NCI-H526 (cell line): ENCODE measurements around the gene SERINC2.

Experiments used
- DNase-seq, 2 experiments: peaks; one replicate each; lab custom pipeline; 2025; lab: John Stamatoyannopoulos, UW

The SERINC2 gene

DNA sequence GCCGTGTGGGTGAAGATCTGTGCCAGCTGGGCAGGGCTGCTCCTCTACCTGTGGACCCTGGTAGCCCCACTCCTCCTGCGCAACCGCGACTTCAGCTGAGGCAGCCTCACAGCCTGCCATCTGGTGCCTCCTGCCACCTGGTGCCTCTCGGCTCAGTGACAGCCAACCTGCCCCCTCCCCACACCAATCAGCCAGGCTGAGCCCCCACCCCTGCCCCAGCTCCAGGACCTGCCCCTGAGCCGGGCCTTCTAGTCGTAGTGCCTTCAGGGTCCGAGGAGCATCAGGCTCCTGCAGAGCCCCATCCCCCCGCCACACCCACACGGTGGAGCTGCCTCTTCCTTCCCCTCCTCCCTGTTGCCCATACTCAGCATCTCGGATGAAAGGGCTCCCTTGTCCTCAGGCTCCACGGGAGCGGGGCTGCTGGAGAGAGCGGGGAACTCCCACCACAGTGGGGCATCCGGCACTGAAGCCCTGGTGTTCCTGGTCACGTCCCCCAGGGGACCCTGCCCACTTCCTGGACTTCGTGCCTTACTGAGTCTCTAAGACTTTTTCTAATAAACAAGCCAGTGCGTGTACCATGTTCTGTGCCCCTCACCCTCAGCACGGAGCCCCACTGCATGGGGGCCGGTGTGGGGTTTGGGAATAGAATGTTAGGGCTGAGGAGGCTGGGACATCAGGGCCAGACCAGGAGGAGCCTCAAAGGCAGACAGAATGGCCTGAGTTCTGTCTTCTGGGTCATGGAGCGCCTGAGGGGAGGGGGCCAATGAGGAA is 21.3 kb downstream of the SERINC2 start:
- DNase-seq = peak in 1 of 2 experiments; percentile 19

DNA sequence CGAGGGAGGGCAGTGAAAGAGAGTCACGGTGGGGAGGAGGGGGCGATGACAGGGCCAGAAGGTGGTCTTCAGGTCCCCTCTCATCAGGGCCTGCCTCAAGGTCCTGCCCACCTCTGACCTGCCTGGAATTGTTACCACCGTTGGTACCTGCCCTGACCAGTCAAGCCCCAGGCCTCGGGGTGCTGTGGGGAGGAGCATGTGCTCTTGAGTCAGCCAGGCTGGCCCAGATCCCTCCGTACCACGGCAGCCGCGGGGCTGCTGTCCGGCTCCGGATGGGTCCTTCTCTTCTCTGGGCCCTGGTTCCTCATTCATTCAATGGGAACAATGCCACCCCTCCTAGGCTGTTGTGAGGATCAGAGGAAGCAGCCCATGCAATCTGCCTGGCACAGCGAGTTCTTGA is 22.0 kb downstream of the SERINC2 start:
- no peak for DNase-seq

DNA sequence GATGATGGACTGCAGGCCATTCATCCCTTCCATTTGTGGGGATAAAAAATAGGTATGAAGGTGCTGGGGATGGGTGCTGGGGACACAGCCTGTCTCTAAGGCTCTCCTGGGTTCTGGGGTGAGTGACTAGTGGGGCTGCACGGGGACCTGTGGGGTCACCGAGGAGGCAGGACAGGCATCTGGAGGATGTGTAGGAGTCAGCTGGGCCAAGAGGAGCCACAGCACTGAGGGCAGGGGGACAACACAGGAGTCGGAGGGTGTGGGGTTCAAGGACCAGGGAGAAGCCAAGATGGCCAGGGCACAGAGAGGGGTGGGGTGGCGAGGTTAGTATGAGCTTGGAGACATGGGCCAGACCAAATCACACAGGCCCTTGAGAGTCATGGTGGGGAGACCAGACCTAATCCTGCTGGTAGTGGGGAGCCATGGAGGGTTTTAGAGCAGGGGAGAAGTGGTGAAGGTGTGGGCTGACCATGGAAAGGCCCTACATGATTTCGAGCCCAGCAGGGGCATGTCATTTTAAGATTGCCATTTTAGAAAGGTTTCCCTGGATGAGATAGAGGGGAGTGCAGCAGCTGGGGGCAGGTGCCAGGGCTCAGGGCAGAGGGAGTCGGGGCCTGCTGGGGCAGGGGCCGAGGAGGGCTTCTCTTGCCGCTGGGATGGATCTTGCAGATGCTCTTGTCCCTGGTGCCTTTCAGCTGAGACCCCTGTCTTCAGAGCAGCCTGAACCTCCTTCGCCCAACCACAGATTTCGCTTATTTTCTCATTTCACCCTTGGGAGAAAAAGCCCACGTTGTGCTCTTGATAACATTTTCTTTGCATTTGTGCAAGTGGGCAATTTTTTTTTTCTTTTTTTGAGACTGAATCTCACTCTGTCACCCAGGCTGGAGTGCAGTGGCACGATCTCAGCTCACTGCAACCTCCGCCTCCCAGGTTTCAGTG is 22.7 kb downstream of the SERINC2 start:
- no peak for DNase-seq

DNA sequence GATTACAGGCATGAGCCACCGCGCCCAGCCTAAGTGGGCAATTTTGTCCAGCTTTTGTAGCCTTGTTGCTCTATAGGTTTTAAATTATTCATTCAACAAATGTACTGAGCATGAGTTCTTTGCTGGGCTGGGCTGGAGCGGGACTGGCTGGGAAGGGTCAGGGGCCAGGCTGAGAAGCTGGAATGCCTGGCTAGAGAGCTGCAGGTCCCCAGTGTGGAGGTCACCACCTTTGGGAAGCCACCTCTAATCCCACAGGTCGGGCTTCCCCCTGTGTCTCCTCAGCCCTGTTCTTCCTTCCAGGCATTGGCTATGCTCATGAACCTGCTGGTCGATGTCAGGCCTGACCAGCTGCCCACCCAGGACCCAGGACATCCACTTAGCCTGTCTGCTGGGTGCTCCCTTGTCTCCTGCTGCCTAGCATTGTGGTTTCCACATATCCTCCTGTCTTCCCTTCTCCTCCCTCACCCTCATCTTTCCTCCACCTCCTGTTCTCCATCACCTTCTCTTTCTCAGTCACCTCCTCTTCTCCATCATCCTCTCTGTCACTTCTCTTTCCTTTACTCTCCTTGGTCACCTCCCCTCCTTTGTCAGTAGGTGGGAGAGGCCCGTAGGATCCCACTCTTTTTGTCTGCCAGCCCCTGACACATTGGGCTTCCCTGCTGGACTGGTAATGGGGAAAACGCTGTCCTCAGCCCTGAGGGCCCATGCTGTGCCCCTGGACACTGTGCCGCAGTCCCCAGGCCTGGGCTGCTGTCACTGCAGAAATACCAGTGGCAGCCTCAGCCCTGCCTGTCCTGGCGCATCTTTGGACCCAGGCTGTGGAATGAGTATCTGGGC is 23.8 kb downstream of the SERINC2 start:
- DNase-seq = no peak

DNA sequence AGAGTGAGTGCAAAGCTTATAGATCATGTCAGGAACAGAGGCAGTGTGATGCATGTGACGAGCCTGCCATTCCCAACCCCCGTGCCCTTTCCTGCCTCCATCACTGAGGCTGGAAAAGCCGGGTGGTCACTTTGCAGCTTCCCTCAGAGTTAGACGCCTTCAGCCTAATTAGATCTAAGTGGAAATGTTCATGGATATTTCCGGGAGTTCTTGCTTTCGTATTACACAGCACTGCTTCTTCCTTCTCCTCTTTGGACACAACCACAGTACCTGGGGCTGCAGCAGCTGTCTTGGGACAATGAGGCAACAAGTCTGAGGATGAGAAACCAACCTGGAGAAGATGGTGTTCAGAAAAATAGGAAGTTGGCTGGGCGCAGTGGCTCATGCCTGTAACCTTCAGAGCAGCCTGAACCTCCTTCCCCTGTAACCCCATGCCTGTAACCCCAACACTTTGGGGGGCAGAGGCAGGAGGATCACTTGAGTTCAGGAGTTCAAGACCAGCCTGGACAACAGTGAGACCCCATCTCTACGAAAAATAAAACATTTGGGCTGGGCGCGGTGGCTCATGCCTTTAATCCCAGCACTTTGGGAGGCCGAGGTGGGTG is 24.5 kb downstream of the SERINC2 start:
- no peak for DNase-seq

DNA sequence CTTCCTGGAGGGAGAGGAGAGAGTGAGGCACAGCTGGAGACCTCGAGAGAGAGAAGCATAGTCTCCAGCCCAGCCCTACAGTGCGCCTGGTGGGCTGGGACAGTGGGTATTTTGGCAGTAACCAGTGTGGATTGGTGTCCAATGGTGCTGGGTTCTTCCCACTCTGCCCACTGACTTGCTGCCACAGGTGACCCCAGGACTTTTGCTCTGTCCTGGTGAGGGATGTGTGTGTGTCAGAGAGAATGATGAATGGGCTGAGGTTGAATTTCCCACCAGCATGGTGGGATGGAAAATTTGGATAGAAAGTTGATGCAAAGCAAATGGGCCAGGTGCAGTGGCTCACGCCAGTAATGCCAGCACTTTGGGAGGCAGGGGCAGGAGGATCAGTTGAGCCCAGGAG is 26.3 kb downstream of the SERINC2 start:
- no peak for DNase-seq

DNA sequence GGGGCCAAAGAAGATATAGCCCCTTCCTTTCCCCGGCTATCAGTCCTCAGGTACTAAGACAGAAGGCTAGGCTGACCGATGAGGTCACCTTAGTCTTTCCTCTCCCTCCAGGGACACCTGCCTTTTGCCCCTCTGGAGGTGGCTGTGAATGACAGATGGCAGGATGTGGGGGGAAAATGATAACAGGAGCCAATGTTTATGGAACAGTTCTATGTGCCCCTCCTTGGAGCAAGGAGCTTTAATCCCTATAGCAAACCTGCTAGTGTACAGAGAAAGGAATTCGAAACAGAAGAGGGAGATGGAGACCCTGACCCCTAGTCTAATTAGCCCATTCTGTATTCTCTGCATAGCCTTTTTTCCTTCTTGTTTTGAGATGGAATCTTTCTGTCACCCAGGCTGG is 28.1 kb downstream of the SERINC2 start:
- no peak for DNase-seq

- DNase-seq = no peak
Measured at GRCh38 chr1:31441558-31441957, 28.5 kb downstream of the SERINC2 start.

- no peak for DNase-seq
Measured at GRCh38 chr1:31441970-31442647, 29.1 kb downstream of the SERINC2 start.

- DNase-seq = no peak
Measured at GRCh38 chr1:31442648-31442994, 29.6 kb downstream of the SERINC2 start.

- DNase-seq = no peak
Measured at GRCh38 chr1:31443673-31444072, 30.7 kb downstream of the SERINC2 start.

DNA sequence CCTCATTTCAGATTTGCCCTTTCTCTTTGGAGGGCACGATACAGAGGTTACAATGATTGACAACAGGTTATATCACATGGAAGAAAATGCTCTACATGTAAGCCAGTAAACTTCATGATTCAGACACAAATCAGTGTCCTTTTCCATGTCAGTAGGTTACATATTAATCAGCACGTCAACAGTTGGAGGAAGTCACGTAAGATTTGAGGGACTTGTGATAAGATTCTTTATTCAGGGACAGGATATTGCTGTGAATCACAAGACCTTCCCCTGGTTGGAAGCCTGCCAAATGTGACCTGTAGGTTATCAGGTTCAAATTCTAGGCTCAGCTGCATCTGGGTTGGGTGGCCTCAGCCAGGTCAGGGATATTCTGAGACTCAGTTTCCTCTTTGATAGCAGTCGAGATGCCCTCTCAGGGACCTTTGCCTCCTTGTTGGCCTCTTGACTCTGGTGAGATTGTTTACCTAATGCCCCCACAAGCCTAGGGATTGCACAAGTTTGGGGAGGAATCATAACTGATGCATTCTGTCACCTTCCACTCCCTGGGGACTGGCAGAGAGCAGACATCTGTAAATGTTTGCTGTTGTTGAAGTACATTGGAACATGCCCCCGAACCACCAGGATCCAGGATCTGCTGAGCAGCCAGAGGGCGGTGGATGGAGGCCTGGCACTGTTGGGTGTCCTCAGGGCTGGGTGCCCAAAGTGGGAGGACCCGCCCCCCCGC is 31.9 kb downstream of the SERINC2 start:
- DNase-seq = no peak

GRCh38 chr1:31445951-31446350 is 32.9 kb downstream of the SERINC2 start:
- DNase-seq = no peak

DNA sequence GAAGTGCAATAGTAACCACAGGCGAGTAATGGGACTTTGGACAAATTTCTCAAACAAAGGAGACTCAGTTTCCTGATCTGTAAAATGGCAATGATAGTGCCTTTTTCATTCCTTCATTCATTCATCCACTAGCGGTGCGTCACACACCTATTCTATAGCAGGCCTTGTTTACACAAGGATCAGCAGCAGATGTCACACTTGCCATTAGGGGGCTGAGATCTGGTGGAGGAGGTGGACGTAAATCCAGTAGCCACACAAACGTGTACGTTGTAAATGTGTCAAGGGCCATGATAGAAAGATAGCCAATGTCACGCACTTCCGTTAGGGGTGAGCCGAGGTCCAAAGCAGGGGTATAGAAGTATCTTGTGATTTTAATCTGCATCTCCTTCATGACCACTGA is 34.2 kb downstream of the SERINC2 start:
- no peak for DNase-seq

DNA sequence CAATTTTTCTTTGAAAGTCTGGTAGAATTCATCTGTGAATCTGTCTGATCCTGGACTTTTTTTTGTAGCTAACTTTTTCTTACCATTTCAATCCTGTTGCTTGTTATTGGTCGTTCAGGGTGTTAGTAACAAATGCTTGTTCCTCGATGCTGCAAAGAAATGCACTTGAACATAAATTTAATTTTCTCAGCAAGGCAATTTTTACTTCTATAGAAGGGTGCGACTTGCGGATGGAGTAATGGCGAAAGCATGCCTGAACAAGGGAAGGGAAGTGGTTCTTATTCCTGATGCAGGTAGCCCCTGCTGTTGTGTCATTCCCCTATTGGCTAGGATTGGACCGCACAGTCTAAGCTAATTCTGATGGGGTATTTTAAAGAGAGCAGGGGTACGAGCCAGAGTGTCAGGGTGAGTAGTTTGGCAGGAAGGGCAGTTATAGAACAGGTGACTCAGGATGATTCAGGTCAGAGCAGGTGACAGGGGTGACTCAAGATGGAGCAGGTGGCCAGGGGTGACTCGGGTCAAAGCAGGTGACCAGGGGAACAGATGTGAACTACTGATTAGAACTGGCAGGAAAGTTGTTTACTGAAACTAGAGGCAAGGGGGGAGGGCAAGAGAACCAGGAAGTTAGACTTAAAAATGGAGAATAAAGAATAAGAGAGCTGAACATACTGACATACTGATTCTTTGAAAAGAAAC is 40.5 kb downstream of the SERINC2 start:
- DNase-seq = no peak

- no peak for DNase-seq
Measured at GRCh38 chr1:31458287-31458896, 45.4 kb downstream of the SERINC2 start.

DNA sequence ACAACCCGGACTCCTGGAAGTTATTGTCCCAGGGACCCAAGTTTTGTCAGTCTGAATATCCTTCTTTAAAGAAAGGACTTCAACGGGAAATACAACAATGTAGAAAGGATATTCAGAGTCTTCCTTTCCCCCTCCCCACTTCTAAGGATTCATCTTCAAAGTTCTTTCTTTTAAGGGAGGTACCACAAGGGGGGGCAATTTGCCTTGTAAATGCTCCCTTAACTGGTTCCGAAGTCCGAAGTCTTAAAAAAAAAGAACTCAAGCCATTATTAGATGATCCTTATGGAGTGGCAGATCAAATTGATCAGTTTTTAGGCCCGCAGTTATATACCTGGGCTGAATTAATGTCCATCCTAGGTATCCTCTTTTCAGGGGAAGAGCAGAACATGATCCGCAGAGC is 47.0 kb downstream of the SERINC2 start:
- peak in 1 of 2 experiments; percentile 12 for DNase-seq

- no peak for DNase-seq
Measured at GRCh38 chr1:31467005-31467674, 54.1 kb downstream of the SERINC2 start.

DNA sequence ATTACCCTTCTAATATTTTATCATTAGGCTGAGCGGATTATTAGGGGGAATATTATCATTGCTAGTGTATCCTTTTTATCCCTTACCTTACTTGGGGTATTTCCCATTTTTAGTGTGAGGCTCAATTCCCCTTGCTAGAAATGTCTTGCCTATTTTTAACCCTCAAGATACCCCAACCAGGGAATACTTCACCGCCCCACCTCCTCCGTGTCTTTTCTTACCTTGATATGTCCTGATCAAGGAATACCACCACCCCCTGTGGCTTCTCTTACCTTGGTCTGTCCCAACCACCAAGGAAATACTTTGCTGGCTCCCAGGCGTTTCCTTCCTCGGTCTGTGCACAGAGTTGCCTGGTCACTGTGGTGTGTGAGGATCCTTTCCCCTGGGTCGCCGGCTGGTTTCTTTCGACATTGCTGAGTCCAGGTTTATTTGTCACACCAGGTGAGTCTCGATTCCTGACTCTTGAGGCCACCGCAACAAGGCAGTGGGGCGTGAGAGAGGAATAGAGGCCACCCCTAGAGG is 57.8 kb downstream of the SERINC2 start:
- no peak for DNase-seq
